Tibial nerve (tissue), 4 donors: ENCODE results near the gene ALX4. TPM values are rescaled to one million over a fixed set of nuclear protein-coding genes. Genes with fewer than 3 reads are reported as not detected.

Experiments used
- DNase-seq, 2 donors: peaks; one replicate each; pipeline ENCODE4 v3.0.0-alpha.2; 2019; ENCODE audit warnings: low spot score in 2 of 2
- H3K27ac ChIP-seq, 4 donors: fragments of 200-600 bp; sonication (generic) in 3 of 4; one replicate each; pipeline ENCODE4 v1.5.1; 2017 to 2019; ENCODE audit warnings: mild to moderate bottlenecking in 1 of 4
- H3K27me3 ChIP-seq, 2 donors: fragments of 200-600 bp; sonication (generic) in 1 of 2; one replicate each; pipeline versions ENCODE4 v1.5.1 to v1.6.0; 2017 to 2019
- H3K36me3 ChIP-seq, 3 donors: fragments of 200-600 bp; sonication (generic); one replicate each; pipeline ENCODE4 v1.5.1; 2018 to 2019
- H3K4me1 ChIP-seq, 4 donors: fragments of 200-600 bp; sonication (generic) in 3 of 4; one replicate each; pipeline ENCODE4 v1.5.1; 2017 to 2019
- H3K4me3 ChIP-seq, 4 donors: fragments of 200-600 bp; sonication (generic) in 3 of 4; one replicate each; pipeline ENCODE4 v1.5.1; 2017 to 2019; ENCODE audit warnings: mild to moderate bottlenecking in 1 of 4, moderate library complexity in 1 of 4
- H3K9me3 ChIP-seq, 4 donors: fragments of 200-600 bp; sonication (generic) in 3 of 4; one replicate each; pipeline ENCODE4 v1.5.1; 2017 to 2019
- EP300 ChIP-seq, 2 donors: sonication (generic); formaldehyde crosslinking; IDR thresholded peaks; one replicate each; pipeline ENCODE4 v1.6.1; 2017; ENCODE audit warnings: antibody characterized with exemption in 2 of 2, mild to moderate bottlenecking in 1 of 2
- POLR2A ChIP-seq, 2 donors: fragments of 450-650 bp; IDR thresholded peaks; one replicate each; pipeline ENCODE4 v1.6.1; 2017; ENCODE audit warnings: antibody characterized with exemption in 2 of 2, mild to moderate bottlenecking in 2 of 2, moderate library complexity in 2 of 2
- WGBS, 2 donors: methylation state at CpG; one replicate each; pipeline ENCODE4 v1.1.5; 2018; 5-methylcytosine and 5-hydroxymethylcytosine counted together
- total RNA-seq, 4 donors: library from RNA; depleted of rRNA; stranded (reverse); fragments of >200 nt; gene quantifications; one replicate each; pipeline ENCODE4 v1.1.0, GENCODE V29; 2016
- TF ChIP-seq, protein P1 (sequence below), 5 experiments: fragments of 200-600 bp in 3 of 5; fragments of 450-650 bp in 2 of 5; sonication (generic) in 3 of 5; IDR thresholded peaks; one replicate each; pipeline ENCODE4 v1.5.1; 2016 to 2019; ENCODE audit warnings: antibody characterized with exemption in 5 of 5, mild to moderate bottlenecking in 3 of 5, moderate library complexity in 2 of 5

ALX4 gene
- total RNA-seq, 4 donors from 2014 or later = under 0.01 to 0.30 (median 0.22) TPM; not detected in 1

DNA sequence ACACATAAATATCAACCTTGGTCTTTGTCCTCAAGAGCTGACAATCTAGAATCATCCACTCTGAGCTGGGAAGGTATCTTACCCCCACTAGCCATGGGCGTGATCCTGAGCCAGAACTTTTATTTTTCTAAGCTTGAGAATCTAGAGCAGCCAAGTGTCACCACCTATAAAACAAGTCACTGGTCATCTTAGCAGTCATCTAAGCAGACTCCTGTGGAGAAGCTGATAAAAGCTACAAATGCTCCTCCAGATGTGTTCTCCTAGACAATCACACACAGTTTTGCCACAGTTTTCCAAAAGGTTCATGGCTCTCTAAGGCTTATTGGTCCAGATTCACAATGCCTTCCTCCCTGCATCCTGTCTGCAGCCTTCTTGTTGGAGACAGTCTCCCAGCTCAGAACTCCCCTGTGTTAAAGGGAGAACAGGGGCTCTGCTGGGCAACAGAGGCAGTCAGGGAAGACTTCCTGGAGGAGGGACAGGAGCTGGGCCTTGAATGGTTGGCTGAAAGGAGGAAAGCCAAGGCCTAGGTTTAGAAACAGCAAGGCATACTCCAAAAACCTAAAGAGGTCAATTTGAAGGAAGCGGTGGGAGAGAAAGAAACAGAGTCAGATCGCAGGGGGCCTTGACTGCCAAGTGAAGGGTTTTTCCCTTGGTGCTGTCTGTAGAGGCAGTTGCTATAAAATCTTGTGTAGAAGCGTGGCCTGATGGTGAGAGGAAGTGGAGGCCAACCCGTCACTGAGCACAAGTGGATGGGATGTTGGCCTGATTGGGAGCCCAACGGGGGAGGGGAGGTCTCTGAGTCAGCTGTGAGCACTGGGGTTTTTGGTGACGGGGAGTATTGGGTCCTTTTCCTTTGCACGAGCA lies 42.0 kb downstream of the ALX4 start:
- 85 to 86% methylated on average over 8 of the region's 8 CpGs for WGBS, 2 donors
- Histone ChIP-seq H3K4me1 (peaks cover 0 to 6% (median 0%) of the 10 kb centered on the region in 4 donors), H3K4me3 (no peak overlapping the region), H3K27me3 (no peaks in the 10 kb centered on the region), H3K9me3 (no peaks in the 10 kb centered on the region), H3K36me3 (no peaks in the 10 kb centered on the region), H3K27ac (no peak overlapping the region)
- DNase-seq = no peak
- no peak for TF ChIP-seq EP300 (IDR thresholded peaks at IDR 0.05)
- TF ChIP-seq, protein P1, sequence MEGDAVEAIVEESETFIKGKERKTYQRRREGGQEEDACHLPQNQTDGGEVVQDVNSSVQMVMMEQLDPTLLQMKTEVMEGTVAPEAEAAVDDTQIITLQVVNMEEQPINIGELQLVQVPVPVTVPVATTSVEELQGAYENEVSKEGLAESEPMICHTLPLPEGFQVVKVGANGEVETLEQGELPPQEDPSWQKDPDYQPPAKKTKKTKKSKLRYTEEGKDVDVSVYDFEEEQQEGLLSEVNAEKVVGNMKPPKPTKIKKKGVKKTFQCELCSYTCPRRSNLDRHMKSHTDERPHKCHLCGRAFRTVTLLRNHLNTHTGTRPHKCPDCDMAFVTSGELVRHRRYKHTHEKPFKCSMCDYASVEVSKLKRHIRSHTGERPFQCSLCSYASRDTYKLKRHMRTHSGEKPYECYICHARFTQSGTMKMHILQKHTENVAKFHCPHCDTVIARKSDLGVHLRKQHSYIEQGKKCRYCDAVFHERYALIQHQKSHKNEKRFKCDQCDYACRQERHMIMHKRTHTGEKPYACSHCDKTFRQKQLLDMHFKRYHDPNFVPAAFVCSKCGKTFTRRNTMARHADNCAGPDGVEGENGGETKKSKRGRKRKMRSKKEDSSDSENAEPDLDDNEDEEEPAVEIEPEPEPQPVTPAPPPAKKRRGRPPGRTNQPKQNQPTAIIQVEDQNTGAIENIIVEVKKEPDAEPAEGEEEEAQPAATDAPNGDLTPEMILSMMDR (IDR thresholded peaks at IDR 0.05) = no peak
- no peak for TF ChIP-seq POLR2A (IDR thresholded peaks at IDR 0.05)

DNA sequence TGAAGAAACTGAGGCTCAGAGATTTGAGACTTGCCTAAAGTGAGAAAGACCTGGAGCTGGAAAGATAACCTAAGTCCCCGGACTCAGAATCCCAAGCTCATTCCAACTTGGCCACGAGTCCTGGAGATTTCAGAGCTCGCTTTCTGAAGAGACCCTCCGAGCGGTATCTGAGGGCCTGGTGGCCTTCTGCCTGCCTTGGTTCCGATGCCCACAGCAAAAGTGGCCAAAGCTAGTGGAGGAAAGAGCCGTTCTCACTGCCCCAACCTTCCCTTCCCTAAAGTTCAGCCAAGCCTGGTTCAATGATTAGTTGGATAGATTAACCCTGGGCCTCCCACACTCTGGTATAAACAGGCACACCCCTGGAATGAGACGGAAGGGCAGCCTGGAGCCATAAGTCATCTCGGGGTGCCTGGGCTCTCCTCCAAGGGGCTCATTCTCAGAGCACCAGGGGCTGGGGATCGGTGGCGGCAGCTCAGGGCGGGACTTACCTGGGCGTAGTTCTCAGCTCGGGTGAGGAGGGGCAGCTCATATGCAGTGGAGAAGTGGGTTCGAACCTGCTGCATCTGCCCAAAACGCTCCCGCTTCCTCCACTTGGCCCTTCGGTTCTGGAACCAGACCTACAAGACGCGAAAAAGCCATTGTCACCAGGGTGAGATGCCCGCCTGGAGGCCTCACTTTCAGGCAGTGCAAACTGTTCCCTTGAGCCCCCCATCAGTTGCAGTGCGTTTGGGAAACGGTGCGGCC lies 42.8 kb downstream of the ALX4 start:
- WGBS, 2 donors = 84 to 85% methylated on average over 23 to 24 of the region's 24 CpGs
- H3K36me3 ChIP-seq = no peaks in the 10 kb centered on the region
- no peaks in the 10 kb centered on the region for H3K27me3 ChIP-seq
- DNase-seq = no peak
- TF ChIP-seq EP300 (IDR thresholded peaks at IDR 0.05) = no peak
- no peak for TF ChIP-seq POLR2A (IDR thresholded peaks at IDR 0.05)
- TF ChIP-seq, protein P1 (IDR thresholded peaks at IDR 0.05) = no peak
- no peak overlapping the region for H3K4me3 ChIP-seq
- no peak overlapping the region for H3K27ac ChIP-seq
- H3K9me3 ChIP-seq = no peaks in the 10 kb centered on the region
- H3K4me1 ChIP-seq = peaks cover 0 to 6% (median 0%) of the 10 kb centered on the region in 4 donors

DNA sequence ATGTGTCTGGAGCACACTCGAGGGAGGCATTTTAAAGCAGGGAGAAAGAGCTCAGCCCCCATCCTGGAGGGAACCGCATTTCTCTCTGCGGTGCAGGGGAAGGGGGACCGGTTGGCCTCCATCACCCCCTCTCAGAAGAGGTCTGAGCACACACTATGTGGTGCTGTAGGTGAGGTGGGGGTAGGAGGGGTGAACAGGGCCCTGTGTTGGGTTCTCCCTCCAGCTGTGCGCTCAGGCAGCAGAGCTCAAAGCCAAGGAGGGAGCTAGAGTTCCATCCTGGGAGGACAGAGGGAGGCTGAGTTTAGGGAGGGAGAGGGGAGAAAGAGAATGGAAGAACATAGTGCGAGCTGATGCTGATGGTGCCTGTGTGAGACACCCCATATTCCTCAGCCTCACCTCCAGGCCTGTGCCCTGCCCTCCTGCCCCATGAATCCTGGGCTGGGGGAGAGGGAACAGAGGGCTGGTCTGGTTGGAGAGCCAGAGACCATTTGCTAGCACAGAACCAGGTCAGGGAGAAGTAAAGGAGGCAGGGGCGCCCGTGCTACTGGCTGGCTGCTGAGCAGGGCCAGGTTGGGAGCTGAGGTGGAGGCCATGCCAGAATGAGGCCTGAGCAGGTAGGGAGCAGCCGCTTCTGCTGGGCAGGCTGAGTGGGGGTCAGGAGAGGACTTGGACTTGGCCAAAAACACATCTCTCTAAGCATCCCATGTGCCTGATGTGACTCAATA lies 43.7 kb downstream of the ALX4 start:
- Histone ChIP-seq H3K27me3 (no peaks in the 10 kb centered on the region), H3K4me1 (peaks cover 0 to 6% (median 0%) of the 10 kb centered on the region in 4 donors), H3K4me3 (no peak overlapping the region), H3K36me3 (no peaks in the 10 kb centered on the region), H3K9me3 (no peaks in the 10 kb centered on the region), H3K27ac (no peak overlapping the region)
- TF ChIP-seq EP300 (IDR thresholded peaks at IDR 0.05) (no peak), POLR2A (IDR thresholded peaks at IDR 0.05) (no peak)
- TF ChIP-seq, protein P1 (IDR thresholded peaks at IDR 0.05) = no peak
- 71 to 74% methylated on average over 9 of the region's 9 CpGs for WGBS, 2 donors
- DNase-seq = no peak

DNA sequence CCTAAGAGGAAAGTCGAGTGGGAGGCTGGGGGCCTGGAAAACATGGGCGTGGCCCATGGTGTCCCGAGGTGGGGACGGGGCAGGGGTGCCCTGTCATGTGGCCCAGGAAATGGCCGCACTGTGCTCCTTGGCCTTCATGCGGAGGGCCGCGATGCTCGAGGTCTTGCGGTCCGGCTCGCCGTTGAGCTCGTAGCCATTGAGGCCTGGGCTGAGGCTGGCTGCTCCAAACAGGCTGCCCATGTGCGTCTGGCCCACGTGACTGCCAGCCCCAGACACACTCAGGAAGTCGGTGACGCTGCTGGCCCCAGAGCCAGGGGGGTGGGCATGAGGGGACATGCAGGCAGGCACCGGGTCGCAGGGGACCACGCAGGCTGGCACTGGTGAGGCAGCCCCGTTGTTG lies 45.2 kb downstream of the ALX4 start:
- Histone ChIP-seq H3K36me3 (no peaks in the 10 kb centered on the region), H3K9me3 (no peaks in the 10 kb centered on the region), H3K27me3 (no peaks in the 10 kb centered on the region), H3K27ac (no peak overlapping the region), H3K4me1 (no peaks in the 10 kb centered on the region), H3K4me3 (no peak overlapping the region)
- WGBS, 2 donors = 86 to 89% methylated on average over 17 to 22 of the region's 22 CpGs
- DNase-seq = no peak
- TF ChIP-seq POLR2A (IDR thresholded peaks at IDR 0.05) (no peak), EP300 (IDR thresholded peaks at IDR 0.05) (no peak)
- TF ChIP-seq, protein P1 (IDR thresholded peaks at IDR 0.05) = no peak
